Measurements from ENCODE around the gene CNEP1R1.

The CNEP1R1 gene

DNA sequence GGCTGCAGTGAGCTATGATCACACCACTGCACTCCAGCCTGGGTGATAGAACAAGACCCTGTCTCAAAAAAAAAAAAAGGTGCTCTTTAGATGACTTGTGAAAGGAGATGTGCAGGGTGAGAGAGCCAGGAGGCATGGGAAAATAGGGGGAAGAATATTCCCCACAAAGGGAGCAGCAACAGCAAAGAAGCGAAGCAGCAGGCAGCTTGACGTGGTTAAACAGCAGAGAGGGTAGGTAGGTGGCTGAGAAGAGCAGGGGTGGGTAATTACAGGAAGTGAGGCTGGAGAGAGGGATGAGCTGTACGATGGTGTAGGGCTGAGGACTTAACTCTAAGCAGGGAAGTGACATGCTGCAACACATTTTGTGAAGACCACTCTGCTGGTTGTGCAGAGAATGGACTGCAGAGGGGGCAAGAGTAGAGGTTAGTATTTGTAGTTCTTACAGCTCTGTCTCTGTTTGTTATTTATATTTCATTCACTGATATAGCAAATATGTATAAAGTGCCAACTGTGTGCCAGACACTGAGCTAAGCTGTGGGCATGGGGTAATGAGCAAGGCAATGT, 42.3 kb downstream of the CNEP1R1 start:
- peak overlapping the region; percentile 78 for H3K4me3 ChIP-seq (ENCODE audit: low read depth, low read length)
- TF ChIP-seq, protein P1, sequence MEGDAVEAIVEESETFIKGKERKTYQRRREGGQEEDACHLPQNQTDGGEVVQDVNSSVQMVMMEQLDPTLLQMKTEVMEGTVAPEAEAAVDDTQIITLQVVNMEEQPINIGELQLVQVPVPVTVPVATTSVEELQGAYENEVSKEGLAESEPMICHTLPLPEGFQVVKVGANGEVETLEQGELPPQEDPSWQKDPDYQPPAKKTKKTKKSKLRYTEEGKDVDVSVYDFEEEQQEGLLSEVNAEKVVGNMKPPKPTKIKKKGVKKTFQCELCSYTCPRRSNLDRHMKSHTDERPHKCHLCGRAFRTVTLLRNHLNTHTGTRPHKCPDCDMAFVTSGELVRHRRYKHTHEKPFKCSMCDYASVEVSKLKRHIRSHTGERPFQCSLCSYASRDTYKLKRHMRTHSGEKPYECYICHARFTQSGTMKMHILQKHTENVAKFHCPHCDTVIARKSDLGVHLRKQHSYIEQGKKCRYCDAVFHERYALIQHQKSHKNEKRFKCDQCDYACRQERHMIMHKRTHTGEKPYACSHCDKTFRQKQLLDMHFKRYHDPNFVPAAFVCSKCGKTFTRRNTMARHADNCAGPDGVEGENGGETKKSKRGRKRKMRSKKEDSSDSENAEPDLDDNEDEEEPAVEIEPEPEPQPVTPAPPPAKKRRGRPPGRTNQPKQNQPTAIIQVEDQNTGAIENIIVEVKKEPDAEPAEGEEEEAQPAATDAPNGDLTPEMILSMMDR (IDR thresholded peaks at IDR 0.05; ENCODE audit: low read depth, low read length): peak; percentile 38; the same call in 1 of the 2 replicates

- H3K4me3 ChIP-seq (ENCODE audit: low read depth, low read length): no peak overlapping the region
- TF ChIP-seq, protein P1 (IDR thresholded peaks at IDR 0.05; ENCODE audit: low read depth, low read length): no peak
These were observed 43.5 kb downstream of the CNEP1R1 start for GRCh38 chr16:50068550-50068949.

DNA sequence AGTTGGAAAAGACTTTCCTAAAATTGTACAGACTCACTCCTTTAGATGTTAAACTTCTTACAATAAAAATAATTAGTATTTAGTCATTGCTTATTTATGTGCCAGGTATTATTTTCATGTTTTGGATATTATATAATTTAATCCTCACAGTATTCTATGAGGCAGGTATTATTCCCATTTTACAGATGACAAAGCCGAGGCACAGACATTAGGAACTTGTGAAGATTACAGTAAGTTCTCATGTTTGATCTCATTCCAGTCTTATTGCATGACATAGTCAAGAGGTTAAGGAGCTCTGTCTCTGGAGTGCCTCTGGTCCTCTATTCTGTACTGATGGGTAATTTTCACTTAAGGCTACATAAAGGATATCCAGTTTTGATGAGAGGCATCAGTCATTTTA, 44.0 kb downstream of the CNEP1R1 start:
- no peak overlapping the region for H3K4me3 ChIP-seq (ENCODE audit: low read depth, low read length)
- TF ChIP-seq, protein P1 (IDR thresholded peaks at IDR 0.05; ENCODE audit: low read depth, low read length): no peak

GRCh38 chr16:50071075-50071671, 46.1 kb downstream of the CNEP1R1 start:
- H3K4me3 ChIP-seq (ENCODE audit: low read depth, low read length): no peak overlapping the region
- TF ChIP-seq, protein P1 (IDR thresholded peaks at IDR 0.05; ENCODE audit: low read depth, low read length): no peak

GRCh38 chr16:50072730-50073129, 47.7 kb downstream of the CNEP1R1 start:
- TF ChIP-seq, protein P1 (IDR thresholded peaks at IDR 0.05; ENCODE audit: low read depth, low read length): no peak
- no peak overlapping the region for H3K4me3 ChIP-seq (ENCODE audit: low read depth, low read length)

- TF ChIP-seq, protein P1 (IDR thresholded peaks at IDR 0.05; ENCODE audit: low read depth, low read length): no peak
- H3K4me3 ChIP-seq (ENCODE audit: low read depth, low read length): no peak overlapping the region
These were observed 54.5 kb downstream of the CNEP1R1 start for GRCh38 chr16:50079397-50080140.

- TF ChIP-seq, protein P1 (IDR thresholded peaks at IDR 0.05; ENCODE audit: low read depth, low read length): no peak
- no peak overlapping the region for H3K4me3 ChIP-seq (ENCODE audit: low read depth, low read length)
These were observed 56.5 kb downstream of the CNEP1R1 start for GRCh38 chr16:50081428-50082018.
